Skeletal muscle satellite cell (primary cell): ENCODE data around the gene MYO15A.

ENCODE experiments used
- H3K27me3 ChIP-seq: 2 replicates; pipeline ENCODE4 v1.7.0; 2013; ENCODE audit warnings: low read length; ENCODE audit not compliant: control insufficient read depth, insufficient read depth
- H3K36me3 ChIP-seq: 2 replicates; pipeline ENCODE4 v1.7.0; 2013; ENCODE audit warnings: mild to moderate bottlenecking, control low read depth, low read length; ENCODE audit not compliant: insufficient read depth
- H3K4me1 ChIP-seq: 2 replicates; pipeline ENCODE4 v1.7.0; 2013; ENCODE audit warnings: low read length; ENCODE audit not compliant: control insufficient read depth, insufficient read depth
- H3K4me2 ChIP-seq: 2 replicates; pipeline ENCODE4 v1.7.0; 2013; ENCODE audit warnings: mild to moderate bottlenecking, low read length
- H3K4me3 ChIP-seq: 2 replicates; pipeline ENCODE4 v1.7.0; 2013; ENCODE audit warnings: low read length
- H3K9ac ChIP-seq: 2 replicates; pipeline ENCODE4 v1.7.0; 2013; ENCODE audit warnings: mild to moderate bottlenecking, low read depth, low read length, moderate library complexity
- H3K9me3 ChIP-seq: replicated peaks from 2 replicates; pipeline ENCODE4 v1.7.0; 2013; ENCODE audit warnings: mild to moderate bottlenecking, control low read depth, low read length

Gene MYO15A

DNA sequence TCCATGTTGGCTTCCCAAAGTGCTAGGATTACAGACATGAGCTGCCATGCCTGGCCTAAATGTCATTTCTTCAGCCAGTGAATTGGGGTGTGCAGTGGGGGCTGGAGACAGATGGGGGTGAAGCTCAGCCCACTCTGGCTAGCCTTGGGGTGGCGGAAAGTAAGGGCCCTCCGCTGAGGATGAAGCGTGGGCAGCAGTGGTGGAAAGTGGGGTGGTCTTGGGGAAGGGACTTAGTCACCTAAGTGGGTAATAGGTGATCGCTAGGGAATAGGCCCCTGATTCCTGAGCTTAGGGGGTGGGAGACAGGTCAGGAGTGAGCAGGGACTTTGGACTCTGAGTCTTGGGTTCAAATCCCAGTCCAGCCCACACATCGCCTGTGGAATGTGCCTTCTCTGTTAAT, 119.1 kb downstream of the MYO15A start:
- Histone ChIP-seq H3K36me3 (peaks cover 7% of the 10 kb centered on the region), H3K4me2 (no peak overlapping the region), H3K27me3 (no peaks in the 10 kb centered on the region), H3K9me3 (no peaks in the 10 kb centered on the region), H3K4me1 (peaks cover 21% of the 10 kb centered on the region), H3K9ac (no peak overlapping the region), H3K4me3 (no peak overlapping the region)

DNA sequence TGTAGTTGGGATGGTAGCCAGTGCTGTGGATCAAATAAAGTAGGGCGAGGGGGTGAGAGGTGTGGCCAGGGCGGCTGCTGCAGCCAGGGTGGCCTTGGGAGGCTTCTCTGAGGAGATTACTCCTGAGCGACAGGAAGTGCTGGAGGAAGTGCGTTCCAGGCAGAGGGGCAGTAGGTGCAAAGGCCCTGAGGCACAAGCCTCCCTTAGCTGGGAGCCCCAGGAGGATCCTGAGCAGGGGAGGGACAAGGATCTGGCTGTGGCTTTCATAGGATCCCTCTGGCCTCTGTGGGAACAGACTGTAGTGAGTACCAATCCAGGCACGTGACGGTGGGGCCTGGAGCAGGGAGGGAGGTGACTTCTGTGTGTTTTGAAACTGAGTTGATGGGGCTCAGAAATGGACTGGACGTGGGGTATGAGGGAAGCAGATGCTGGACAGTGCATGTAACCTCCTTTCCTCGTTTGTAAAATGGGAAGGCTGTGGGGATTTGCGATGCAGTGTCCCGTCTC, 119.7 kb downstream of the MYO15A start:
- H3K4me3 ChIP-seq = no peak overlapping the region
- H3K4me2 ChIP-seq = no peak overlapping the region
- H3K9ac ChIP-seq = no peak overlapping the region
- no peaks in the 10 kb centered on the region for H3K27me3 ChIP-seq
- H3K4me1 ChIP-seq = peaks cover 21% of the 10 kb centered on the region
- no peaks in the 10 kb centered on the region for H3K9me3 ChIP-seq
- H3K36me3 ChIP-seq = peaks cover 9% of the 10 kb centered on the region

DNA sequence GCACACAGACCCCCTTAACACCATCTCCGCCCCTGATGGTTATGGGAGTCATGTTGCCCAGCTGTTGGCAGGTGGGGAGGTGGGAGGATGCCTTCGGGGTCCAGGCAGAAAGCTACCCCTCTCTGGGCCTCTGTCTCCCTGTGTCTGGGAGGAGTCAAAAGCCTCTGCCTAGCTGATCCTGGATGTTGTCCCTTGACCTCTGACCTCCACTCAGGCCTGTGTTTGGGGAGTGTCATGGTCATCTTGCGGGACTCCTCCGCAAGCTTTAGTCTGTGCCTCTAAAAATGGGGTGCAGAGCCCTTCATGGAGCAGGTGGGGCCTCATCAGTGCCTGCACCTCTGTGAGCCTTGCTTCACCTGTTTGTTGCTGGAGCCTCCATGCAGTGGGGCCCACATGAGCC, 120.7 kb downstream of the MYO15A start:
- H3K27me3 ChIP-seq = no peaks in the 10 kb centered on the region
- H3K36me3 ChIP-seq = peaks cover 17% of the 10 kb centered on the region
- H3K4me3 ChIP-seq = no peak overlapping the region
- no peak overlapping the region for H3K9ac ChIP-seq
- no peak overlapping the region for H3K4me2 ChIP-seq
- peaks cover 18% of the 10 kb centered on the region for H3K4me1 ChIP-seq
- no peaks in the 10 kb centered on the region for H3K9me3 ChIP-seq
